K562 (cell line): ENCODE data around the gene AGAP3. TPM values are rescaled to one million over a fixed set of nuclear protein-coding genes. Genes with fewer than 3 reads are reported as not detected.

Source experiments
- CEBPB ChIP-seq: fragments of 450-650 bp; IDR thresholded peaks from 2 replicates; pipeline ENCODE4 v1.6.1; 2016; ENCODE audit warnings: missing genetic modification characterization, missing compliant biosample characterization
- CHD7 ChIP-seq: fragments of 200-600 bp; sonication (generic); IDR thresholded peaks from one replicate; pipeline ENCODE4 v1.6.1; 2012; ENCODE audit warnings: mild to moderate bottlenecking, low read depth, low read length, inconsistent platforms
- ELK3 ChIP-seq: fragments of 450-650 bp; formaldehyde crosslinking; IDR thresholded peaks from 2 replicates; pipeline ENCODE4 v1.4.0; 2020; ENCODE audit warnings: mild to moderate bottlenecking
- GATAD2B ChIP-seq: fragments of 450-650 bp; IDR thresholded peaks from 2 replicates; pipeline ENCODE4 v1.6.1; 2017; ENCODE audit warnings: mild to moderate bottlenecking, borderline replicate concordance
- NR2F6 ChIP-seq: fragments of 450-650 bp; formaldehyde crosslinking; IDR thresholded peaks from 2 replicates; pipeline ENCODE4 v1.4.0; 2020; ENCODE audit warnings: mild to moderate bottlenecking
- NR4A1 ChIP-seq, 2 experiments: fragments of 250-450 bp in 1 of 2; fragments of 450-650 bp in 1 of 2; sonication (Bioruptor Pico) in 1 of 2; IDR thresholded peaks; 2 replicates each; pipeline versions ENCODE4 v1.4.0 to v1.6.1; 2016 to 2020; ENCODE audit warnings: mild to moderate bottlenecking in 2 of 2, missing compliant biosample characterization in 1 of 2, missing genetic modification characterization in 1 of 2, moderate library complexity in 1 of 2
- UBTF ChIP-seq, 2 experiments: IDR thresholded peaks; 2 replicates each; pipeline ENCODE4 v1.6.1; 2012; ENCODE audit warnings: improper control_type of control experiment in 2 of 2, low read depth in 2 of 2, low read length in 2 of 2, borderline replicate concordance in 1 of 2
- polyA plus RNA-seq, 8 experiments: library from polyadenylated mRNA; depleted of rRNA in 4 of 8; stranded (reverse) in 5 of 8; unstranded in 3 of 8; fragments of >200 nt; fragmentation: Nextera tagmentation in 2 of 8; fragmentation: Illumina TruSeq in 1 of 8; extraction: Ambion mirVana in 2 of 8; extraction: Trizol in 1 of 8; gene quantifications; 2 replicates each; pipeline versions ENCODE4 v1.2.1 to v1.2.3, GENCODE V29; 2011 to 2014; ENCODE audit warnings: inconsistent platforms in 1 of 8, missing spikeins in 1 of 8
- total RNA-seq, 7 experiments: library from RNA; depleted of rRNA in 6 of 7; stranded (reverse); fragments of >200 nt in 6 of 7; fragmentation: Illumina TruSeq in 2 of 7; extraction: Trizol in 2 of 7; gene quantifications; 2 replicates each; pipeline versions ENCODE4 v1.2.1 to v1.2.3, GENCODE V29; 2011 to 2021; ENCODE audit warnings: low replicate concordance in 1 of 7
- TF ChIP-seq, protein P1 (sequence below), 3 experiments: IDR thresholded peaks in 2 of 3; conservative IDR thresholded peaks in 1 of 3; 2 replicates each; pipeline ENCODE4 v1.5.1; 2011 to 2012; ENCODE audit warnings: low read length in 3 of 3, mild to moderate bottlenecking in 3 of 3, control low read depth in 2 of 3, improper control_type of control experiment in 1 of 3, inconsistent platforms in 1 of 3, low read depth in 1 of 3, mixed read lengths in 1 of 3, moderate library complexity in 1 of 3; ENCODE audit not compliant: insufficient read depth in 2 of 3

AGAP3 gene
- total and polyA plus RNA-seq, 9 of the 15 experiments (the other 6 are each of a cell fraction or from before 2014, with no cell fraction given), result 3.4 to 208 (median 62.2) TPM

- no peak for TF ChIP-seq CHD7
- TF ChIP-seq UBTF (IDR thresholded peaks at IDR 0.05; ENCODE audit: borderline replicate concordance in 1 of 2, low read depth in 2 of 2, low read length in 2 of 2), result peak; percentile 39 to 68; a peak in 1 of 4 replicates
- TF ChIP-seq, protein P1, sequence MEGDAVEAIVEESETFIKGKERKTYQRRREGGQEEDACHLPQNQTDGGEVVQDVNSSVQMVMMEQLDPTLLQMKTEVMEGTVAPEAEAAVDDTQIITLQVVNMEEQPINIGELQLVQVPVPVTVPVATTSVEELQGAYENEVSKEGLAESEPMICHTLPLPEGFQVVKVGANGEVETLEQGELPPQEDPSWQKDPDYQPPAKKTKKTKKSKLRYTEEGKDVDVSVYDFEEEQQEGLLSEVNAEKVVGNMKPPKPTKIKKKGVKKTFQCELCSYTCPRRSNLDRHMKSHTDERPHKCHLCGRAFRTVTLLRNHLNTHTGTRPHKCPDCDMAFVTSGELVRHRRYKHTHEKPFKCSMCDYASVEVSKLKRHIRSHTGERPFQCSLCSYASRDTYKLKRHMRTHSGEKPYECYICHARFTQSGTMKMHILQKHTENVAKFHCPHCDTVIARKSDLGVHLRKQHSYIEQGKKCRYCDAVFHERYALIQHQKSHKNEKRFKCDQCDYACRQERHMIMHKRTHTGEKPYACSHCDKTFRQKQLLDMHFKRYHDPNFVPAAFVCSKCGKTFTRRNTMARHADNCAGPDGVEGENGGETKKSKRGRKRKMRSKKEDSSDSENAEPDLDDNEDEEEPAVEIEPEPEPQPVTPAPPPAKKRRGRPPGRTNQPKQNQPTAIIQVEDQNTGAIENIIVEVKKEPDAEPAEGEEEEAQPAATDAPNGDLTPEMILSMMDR (IDR thresholded peaks at IDR 0.05 in 2 of 3, conservative IDR thresholded peaks at IDR 0.05 in 1 of 3; ENCODE audit: insufficient read depth in 2 of 3, low read depth in 1 of 3, low read length in 3 of 3), result no peak
- TF ChIP-seq GATAD2B, result no peak
- no peak for TF ChIP-seq ELK3 (CRISPR knock-in tag)
- 0 out of 2 replicates have a peak, but pooled peaks have one; percentile 15 for TF ChIP-seq NR4A1 (CRISPR knock-in tag; IDR thresholded peaks at IDR 0.05)
- no peak; the same call in 1 of the 2 replicates for TF ChIP-seq NR4A1 (tag; IDR thresholded peaks at IDR 0.05)
- no peak for TF ChIP-seq NR2F6 (CRISPR knock-in tag)
- no peak for TF ChIP-seq CEBPB (tag)
Observed at GRCh38 chr7:151062399-151063211, 23.7 kb upstream of the AGAP3 start (continued).
